ENCODE measurements around the gene TOM1L2.

GRCh38 chr17:17987187-17987896, 15.1 kb upstream of the TOM1L2 start:
- TF ChIP-seq CTCF (IDR thresholded peaks at IDR 0.05) (no peak), POLR2A (IDR thresholded peaks at IDR 0.05) (no peak)

Measured in uterus (tissue), 2 donors.